ENCODE results near the gene TRAPPC6A.

Gene TRAPPC6A

GRCh38 chr19:45170146-45171106 is 7.6 kb downstream of the TRAPPC6A start:
- no peak for DNase-seq (ENCODE audit: low read depth)
- no peak overlapping the region for H3K4me3 ChIP-seq (replicated peaks; ENCODE audit: low read depth, low read length)
- TF ChIP-seq CTCF (IDR thresholded peaks at IDR 0.05; ENCODE audit: low read length, missing control alignments) = no peak

- no peak for TF ChIP-seq CTCF (IDR thresholded peaks at IDR 0.05; ENCODE audit: low read length, missing control alignments)
- no peak for DNase-seq (ENCODE audit: low read depth)
Measured at GRCh38 chr19:45169602-45170001, 8.4 kb downstream of the TRAPPC6A start.

GRCh38 chr19:45168767-45169351 is 9.2 kb downstream of the TRAPPC6A start:
- H3K4me3 ChIP-seq (replicated peaks; ENCODE audit: low read depth, low read length) = no peak overlapping the region
- no peak for DNase-seq (ENCODE audit: low read depth)
- no peak for TF ChIP-seq CTCF (IDR thresholded peaks at IDR 0.05; ENCODE audit: low read length, missing control alignments)

More at GRCh38 chr19:45169602-45170001, 8.4 kb downstream of the TRAPPC6A start:
- H3K4me3 ChIP-seq (replicated peaks; ENCODE audit: low read depth, low read length) = no peak overlapping the region

GRCh38 chr19:45166723-45167252 is 11.2 kb downstream of the TRAPPC6A start:
- no peak overlapping the region for H3K4me3 ChIP-seq (replicated peaks; ENCODE audit: low read depth, low read length)
- no peak for TF ChIP-seq CTCF (IDR thresholded peaks at IDR 0.05; ENCODE audit: low read length, missing control alignments)
- no peak for DNase-seq (ENCODE audit: low read depth)

GRCh38 chr19:45164577-45165335 is 13.3 kb downstream of the TRAPPC6A start:
- no peak overlapping the region for H3K4me3 ChIP-seq (replicated peaks; ENCODE audit: low read depth, low read length)
- peak; percentile 81 for DNase-seq (ENCODE audit: low read depth)
- TF ChIP-seq CTCF (IDR thresholded peaks at IDR 0.05; ENCODE audit: low read length, missing control alignments) = peak; percentile 2

- no peak for TF ChIP-seq CTCF (IDR thresholded peaks at IDR 0.05; ENCODE audit: low read length, missing control alignments)
- H3K4me3 ChIP-seq (replicated peaks; ENCODE audit: low read depth, low read length) = no peak overlapping the region
- DNase-seq (ENCODE audit: low read depth) = no peak
Measured at GRCh38 chr19:45163751-45164460, 14.1 kb downstream of the TRAPPC6A start.
